Stimulated activated CD4-positive, alpha-beta T cell treated with anti-CD3 and anti-CD28 coated beads, Interleukin-15, amount 100 ng/mL, for 1 hour (primary cell): Measurements from ENCODE around the gene SPEG.

Experiments
- DNase-seq, 2 donors: peaks; one replicate each; pipeline ENCODE4 v3.0.0-alpha.2; 2020; ENCODE audit warnings: low read depth in 1 of 2, low spot score in 1 of 2

SPEG gene

GRCh38 chr2:219442256-219443015, 7.8 kb downstream of the SPEG start:
- DNase-seq: no peak

GRCh38 chr2:219443016-219443696, 8.5 kb downstream of the SPEG start:
- no peak for DNase-seq

DNA sequence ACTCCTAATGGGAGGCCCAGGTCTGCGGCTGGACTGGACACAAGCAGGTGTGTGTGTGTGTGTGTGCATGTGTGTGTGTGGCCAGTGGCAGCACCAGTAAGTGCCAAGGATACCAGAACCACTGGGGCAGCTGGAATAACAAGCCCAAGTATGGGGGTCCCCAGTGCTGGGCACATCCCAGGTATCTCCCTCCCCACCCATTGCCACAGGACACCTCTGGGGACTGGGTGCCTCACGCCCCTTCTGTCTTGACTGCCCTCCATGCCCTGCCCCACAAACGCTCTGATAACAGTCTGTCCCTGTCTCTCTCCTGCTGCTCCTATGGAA, 9.0 kb downstream of the SPEG start:
- DNase-seq: no peak

- no peak for DNase-seq
Measured at GRCh38 chr2:219444566-219445091, 10.0 kb downstream of the SPEG start.

GRCh38 chr2:219445220-219445640, 10.6 kb downstream of the SPEG start:
- DNase-seq: no peak

DNA sequence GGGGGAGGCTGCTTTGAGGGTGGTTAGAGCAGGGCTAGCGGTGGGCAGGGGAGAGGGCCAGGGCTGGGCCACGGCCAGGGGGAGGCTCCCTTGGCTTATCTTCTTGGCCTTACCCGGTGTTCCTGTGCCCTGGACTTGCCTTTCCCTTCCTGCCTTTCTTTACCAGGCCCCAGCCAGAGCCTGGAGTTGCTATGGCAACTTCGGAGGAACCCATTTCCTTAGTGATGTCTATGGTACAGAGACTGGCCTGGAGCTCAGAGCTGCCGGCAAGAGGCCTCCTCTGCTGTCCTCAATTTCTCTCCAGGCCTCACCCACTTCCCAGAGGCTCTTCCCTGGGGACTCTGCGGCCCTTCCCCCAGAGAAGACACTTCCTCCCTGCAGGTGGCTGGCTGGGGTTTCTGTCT, 11.5 kb downstream of the SPEG start:
- no peak for DNase-seq

DNA sequence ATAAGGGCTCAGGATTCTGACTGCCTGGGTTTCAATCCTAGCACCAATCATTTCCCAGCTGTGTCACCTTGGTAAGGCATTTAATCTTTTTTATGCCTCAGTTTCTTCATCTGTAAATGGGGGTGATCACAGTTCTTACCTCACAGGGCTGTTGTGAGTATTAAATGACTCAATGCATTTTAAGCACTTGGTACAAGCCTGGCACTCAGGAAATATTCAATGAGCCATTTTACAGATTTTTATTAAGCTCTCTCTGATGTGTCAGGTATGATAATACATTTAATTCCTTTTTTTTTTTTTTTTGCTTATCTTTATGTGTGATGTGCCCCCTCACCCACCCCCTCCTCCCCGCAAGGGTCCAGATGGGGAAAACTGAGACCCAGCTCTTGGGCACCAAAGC, 12.0 kb downstream of the SPEG start:
- DNase-seq: no peak

DNA sequence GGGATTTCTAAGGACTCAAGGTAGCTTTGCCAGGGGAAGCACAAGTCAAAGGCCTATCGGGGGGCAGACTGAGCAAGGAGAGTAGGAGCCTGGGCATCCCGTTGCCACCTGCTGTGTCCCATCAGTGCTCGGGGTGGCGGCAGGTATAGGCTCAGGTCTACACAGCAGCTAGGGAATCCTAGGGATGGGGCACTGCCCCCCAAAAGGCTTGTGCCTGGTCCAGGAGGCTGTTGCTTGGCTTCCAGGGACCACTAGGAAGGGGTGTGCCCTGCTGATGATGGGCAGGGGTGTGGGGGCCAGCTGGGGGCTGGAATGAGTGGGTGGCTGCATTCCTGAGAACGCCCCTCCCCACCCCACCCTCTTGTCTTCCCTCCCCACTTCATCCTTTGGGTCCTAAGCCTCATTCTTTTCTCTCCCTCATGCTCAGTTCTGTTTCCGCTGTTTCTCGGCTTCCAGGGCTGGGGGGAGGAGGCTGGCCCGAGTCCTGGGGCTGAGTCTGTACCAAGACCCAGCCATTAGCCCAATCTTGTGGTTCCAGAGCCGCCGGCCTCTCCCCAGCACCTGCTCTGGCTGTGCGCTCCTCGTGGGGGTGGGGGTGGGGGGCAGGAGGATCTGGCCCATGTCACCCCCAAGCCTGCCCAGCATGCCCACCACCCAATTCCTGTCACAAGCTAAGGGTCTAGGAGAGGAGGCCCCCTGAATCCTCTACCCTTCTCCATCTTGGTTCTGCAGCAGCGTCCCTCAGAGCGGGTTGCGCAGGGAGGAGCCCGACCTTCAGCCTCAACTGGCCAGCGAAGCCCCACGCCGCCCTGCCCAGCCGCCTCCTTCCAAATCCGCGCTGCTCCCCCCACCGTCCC, 12.8 kb downstream of the SPEG start:
- DNase-seq: no peak

DNA sequence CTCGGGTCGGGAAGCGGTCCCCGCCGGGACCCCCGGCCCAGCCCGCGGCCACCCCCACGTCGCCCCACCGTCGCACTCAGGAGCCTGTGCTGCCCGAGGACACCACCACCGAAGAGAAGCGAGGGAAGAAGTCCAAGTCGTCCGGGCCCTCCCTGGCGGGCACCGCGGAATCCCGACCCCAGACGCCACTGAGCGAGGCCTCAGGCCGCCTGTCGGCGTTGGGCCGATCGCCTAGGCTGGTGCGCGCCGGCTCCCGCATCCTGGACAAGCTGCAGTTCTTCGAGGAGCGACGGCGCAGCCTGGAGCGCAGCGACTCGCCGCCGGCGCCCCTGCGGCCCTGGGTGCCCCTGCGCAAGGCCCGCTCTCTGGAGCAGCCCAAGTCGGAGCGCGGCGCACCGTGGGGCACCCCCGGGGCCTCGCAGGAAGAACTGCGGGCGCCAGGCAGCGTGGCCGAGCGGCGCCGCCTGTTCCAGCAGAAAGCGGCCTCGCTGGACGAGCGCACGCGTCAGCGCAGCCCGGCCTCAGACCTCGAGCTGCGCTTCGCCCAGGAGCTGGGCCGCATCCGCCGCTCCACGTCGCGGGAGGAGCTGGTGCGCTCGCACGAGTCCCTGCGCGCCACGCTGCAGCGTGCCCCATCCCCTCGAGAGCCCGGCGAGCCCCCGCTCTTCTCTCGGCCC, 13.6 kb downstream of the SPEG start:
- no peak for DNase-seq

GRCh38 chr2:219448776-219449341, 14.2 kb downstream of the SPEG start:
- DNase-seq: no peak

DNA sequence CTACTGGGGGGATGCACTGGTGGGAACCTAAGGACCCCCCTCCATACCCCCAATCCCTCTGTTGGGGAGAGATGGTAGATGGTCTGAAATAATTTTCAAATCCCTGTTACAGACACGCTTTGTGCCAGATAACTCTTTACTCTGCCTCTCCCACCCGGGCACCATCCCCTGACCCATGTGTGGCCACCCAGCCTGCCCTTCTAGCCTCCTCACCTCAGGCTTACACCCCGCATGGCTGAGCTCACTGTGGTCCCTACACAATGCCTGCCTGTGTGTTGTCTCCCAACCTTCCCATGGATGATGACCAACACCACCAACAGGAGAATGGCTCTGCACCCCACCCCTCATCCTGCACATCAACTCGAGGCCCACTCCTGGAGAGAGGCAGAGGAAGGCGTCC, 15.0 kb downstream of the SPEG start:
- no peak for DNase-seq

- no peak for DNase-seq
Measured at GRCh38 chr2:219451661-219452360, 17.2 kb downstream of the SPEG start.

DNA sequence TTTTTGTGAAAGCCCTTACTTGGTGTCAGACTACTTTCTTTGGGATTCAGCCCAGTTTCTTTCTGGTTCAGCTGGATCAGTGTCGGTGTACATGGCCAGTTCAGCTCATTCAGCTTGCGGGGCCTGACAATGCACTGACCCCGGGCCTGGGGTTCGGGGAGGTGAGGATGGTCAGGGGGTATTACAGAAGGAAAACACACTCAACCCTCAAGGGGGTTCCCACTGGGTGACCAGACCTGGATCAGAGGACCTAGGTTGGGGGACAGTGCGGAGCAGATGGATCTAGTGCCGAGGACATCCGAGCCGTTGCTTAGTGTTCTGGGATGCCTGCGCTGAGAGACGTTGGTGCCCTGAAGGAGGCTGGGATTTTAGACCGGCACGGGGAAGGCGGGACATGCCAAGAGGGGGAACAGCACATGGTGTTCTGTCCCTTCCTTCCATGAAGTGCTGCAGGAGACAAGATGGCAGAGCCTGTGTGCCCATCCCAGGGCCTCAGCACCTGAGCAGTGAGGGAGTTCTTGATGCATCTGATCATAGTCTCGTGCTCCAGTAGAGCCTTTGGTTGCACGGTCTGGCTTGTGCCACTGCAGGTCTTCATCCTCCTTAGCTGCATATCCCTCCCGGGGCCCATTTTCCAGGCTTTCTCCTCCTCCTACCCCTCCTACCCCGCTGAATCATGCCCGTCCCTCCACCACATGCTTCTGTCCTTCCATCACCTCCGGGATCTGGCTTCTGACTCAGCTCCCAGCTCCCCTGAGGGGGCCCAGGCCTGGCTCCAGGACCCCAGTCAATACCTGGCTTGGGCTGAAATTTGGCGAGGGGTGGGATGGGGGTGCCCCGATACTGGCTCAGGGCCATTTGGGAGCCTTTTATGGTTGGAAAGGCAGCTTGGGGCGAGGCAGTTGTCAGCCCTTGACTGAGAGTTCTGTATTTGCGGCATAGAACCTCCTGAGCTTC, 18.0 kb downstream of the SPEG start:
- no peak for DNase-seq

DNA sequence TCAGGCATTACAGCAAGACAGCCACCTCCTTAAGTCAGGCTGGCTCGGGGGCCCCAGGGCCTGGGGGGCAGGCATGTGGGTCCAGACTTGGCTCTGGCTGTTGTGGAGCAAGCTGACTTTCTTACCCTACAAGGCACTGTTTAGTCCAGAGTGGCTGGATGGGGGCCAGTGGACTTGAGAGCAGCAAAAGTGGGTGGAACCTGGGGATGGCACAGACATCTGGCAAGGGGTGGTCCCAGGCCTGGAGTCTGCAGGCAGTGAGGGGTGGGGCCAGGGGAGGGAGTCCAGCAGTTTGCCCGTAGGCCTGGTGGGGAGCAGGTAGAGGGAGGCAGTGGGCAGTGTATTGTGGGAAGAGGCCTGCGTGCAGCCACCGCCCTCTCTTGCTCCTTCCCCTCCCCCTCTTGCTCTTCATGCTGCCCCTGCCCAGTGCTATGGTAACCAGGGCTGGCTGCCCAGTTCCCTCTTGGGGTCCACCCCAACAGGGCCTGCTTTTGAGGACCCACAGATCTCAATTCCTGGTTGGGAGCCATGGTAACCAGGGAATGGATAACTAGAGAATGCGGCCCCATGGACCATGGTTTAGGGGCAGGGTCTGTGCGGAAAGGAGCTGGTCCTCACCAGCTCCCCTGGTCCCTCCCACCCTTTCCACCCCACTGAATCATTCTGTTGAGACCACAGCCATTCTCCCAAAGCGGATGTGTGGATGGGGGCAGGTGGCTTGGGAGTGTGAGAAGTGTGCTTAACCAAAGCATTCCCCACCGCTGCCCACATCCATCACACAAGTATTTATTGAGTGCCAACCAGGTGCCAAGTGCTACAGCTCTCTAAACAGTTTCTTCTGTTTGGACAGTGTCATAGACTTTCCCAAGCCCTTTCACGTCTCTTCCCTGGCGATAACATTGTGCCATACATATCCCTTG, 19.3 kb downstream of the SPEG start:
- DNase-seq: no peak

DNA sequence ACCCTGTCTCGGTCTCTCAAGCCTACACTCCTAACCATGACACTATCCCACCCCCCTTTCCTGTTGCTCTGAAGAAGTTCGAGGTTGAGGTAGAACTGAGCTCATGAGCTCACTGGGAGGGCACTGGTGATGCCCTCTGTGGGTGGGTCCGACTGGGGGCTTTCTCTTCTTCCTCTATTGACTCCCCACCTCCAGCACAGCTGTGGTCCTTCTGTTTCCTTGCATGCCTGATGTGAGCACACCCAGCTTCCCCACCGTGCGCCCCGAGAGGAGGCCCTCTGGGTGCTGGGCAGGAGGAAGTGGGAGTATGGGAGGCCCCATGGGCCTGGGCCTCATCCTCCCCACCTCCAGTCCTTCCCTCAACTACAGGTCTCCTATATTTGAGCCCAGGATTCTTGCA, 20.9 kb downstream of the SPEG start:
- DNase-seq: no peak

DNA sequence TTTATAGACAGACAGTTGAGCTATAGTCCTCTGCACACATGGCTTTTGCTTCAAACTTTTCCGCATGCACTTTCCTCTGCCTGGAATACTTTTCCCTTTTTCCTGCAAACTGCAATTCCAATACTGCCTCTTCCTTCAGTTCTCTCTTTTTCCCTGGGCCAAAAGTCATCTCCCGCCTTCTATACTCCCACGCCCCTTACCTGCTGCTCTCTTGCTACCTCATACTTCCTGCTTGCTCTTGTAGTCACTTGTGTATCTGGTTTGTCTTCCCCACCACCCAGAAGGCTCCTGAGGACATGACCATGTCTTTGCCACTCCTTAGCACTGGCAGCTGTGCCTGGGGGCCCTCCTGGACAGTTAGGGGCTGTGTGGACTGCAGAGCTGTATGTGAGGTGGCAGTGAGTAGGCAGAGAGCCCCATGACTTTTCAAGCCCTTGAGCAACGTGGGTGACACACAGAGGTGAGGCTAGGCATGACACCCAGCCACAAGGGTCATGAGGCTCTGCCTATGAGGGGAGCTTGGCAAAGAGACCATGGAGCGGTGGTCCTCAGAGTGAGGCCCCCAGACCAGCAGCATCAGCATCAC, 23.2 kb downstream of the SPEG start:
- no peak for DNase-seq

DNA sequence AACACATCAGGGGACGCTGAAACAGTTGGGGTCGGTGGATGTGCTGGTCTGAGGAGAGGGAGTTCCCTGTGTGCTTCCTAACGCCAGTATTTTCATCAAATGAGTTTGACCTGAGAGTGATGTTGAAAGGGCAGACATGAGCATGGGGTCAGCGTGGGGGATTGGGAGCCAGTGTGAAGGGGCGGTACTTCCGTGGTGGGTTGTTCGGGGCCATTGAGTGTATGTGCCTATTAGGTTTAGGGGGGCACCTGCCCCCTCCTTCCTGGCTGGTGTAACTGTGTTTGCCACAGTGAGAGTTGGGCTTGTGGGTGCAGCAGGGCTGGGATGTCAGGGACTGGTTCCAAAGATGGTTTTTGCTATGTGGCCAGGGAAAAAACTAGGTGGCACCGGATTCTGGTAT, 24.4 kb downstream of the SPEG start:
- DNase-seq: no peak
